Stimulated activated CD8-positive, alpha-beta memory T cell treated with anti-CD3 and anti-CD28 coated beads, Interleukin-7, amount 100 ng/mL, for 24 hours (primary cell): ENCODE measurements around the gene PNO1.
"Not testable (repeated sequence)": the region's sequence is repeated elsewhere in the genome, so short reads cannot be mapped to it uniquely, and the experiment has no call there.

Experiments
- DNase-seq: peaks from one replicate; pipeline ENCODE4 v3.0.0-alpha.2; 2020; ENCODE audit warnings: low read depth

PNO1 gene

DNA sequence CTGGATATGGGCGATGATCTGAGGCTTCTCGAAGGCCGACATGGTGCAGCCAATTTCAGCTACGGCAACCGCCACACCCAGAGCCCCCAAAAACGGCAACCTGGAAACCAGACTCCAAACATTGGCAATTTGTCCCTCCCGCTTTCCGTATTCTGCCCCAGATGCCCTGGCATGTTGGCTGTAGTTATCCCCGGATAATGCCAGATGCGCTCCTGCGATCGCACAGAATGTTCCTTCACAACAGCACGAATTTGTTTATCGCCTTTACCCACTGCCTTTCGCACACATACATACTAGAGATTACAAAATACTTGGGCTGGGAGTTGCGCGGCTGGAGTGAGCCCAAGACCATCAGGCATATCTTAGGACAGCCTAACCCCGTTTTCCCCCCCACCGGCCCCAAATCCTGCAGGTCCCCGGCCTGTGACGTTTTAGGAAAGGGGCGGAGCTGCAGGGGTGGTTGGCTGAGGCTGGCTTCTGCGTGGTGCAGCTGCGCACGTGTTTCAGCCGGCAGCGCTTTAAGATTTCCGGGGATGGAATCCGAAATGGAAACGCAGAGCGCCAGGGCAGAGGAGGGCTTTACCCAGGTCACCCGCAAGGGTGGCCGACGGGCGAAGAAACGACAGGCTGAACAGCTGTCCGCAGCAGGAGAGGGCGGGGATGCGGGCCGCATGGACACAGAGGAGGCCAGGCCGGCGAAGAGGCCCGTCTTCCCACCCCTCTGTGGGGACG is at the start of gene PNO1:
TSS of gene PNO1 (plus strand) at position 487 of the 732 bp plus-strand sequence. CDS start at position 534, 47 bp downstream.
- DNase-seq, result peak; percentile 96

DNA sequence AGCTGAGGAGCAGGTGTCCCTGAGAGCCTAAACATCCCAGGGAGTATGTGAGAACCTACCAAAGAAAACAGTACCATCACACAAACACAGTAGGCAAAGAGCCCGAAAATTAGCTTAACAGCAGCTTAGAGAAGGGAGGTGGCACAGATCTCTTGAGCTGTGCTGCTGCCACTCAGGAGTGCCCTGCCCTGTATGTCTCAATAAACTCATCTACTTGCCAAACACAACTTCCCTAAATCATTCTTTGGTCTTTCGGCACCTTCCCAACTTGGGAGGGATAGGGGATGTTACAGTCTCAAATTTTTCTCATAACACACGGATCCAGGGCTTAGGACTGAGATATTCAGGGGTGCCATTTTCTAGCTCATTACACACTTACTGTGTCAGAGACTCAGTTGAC is 49.6 kb upstream of the PNO1 start:
- no peak for DNase-seq

DNA sequence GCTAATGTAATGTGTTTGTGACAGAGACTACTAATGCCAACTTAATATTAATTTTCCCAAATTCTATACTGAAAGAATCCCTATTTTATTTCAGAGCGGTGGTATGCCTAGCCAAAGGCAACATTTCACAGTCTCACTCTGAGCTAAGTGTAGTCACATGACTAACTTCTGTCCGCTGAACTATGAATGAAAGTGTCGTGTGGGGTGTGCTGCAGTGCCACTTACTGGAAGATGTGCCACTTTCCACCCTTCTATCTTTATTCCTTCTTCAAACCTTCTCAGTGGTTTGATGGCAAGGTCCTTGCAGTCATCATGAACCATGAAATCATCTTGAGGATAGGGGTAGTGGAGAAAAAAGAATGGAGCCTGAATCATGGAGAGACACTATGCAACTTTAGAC is 47.6 kb upstream of the PNO1 start:
- DNase-seq, result no peak

DNA sequence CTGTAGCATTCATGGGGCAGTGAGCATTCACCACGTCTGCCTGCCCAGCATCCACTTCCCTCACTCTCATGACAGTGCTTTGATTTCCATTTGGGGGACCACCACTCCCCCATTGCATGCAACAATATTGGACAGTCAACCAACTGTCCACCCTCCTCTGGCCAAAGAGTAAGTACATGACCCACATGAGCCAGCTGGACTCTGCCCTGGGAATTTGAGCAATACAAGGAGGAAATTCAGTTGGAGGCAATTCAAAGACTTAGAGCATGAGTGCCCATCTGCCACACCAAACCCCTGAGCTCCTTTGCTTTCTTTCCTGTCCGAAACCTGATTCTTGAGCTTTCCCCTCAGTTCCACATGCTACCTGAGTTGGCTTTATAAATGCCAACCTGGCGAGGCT is 41.7 kb upstream of the PNO1 start:
- no peak for DNase-seq

DNA sequence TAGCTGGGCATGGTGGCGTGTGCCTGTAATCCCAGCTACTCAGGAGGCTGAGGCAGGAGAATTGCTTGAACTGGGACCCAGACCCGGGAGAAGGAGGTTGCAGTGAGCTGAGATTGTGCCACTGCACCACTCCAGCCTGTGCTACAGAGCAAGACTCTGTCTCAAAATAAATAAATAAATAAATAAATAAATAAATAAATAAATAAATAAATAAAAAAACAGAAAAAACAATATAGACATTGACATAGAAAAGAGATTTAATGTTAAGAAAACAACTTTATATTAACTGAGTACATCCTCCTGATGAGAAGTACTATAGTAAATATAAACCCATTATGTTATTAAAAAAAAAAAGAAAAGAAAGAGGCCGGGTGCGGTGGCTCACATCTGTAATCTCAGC is 39.8 kb upstream of the PNO1 start:
- DNase-seq, result not testable (repeated sequence)

DNA sequence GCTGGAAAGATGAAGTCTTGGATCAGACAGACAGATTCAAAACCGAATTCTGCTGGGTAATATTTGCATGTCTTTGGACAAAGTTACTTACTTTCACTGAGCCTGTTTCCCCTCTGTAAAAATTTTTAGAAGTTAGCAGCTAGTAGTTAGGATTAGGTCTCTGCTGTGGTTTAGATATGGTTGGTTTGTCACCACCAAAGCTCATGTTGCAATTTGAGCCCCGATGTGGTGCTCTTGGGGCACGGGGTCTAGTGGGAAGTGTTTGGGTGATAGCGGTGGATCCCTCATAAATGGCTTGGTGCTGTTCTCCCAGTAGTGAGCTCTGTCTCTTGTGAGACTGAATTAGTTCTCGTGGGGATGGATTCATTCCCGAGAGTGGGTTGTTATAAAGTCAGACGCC is 38.9 kb upstream of the PNO1 start:
- DNase-seq, result no peak

DNA sequence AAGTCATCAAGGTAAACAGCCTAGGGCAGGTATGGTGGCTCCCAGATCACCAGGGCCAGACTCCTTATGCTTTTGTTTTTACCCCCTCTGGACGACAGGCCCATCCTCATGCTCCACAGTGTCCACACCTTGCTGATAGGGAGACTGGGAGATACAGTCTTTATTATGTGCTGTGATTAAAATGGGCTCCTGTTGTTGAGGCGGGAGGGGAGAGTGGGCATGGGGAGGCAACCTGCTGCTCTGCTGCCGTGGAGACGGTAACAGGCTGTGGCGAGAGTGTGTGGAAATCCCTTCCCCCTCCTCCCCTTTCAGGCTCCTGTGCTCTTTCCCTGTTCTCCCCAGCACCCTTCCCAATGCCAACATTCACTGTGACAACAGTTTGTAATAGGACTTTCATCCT is 38.2 kb upstream of the PNO1 start:
- no peak for DNase-seq

DNA sequence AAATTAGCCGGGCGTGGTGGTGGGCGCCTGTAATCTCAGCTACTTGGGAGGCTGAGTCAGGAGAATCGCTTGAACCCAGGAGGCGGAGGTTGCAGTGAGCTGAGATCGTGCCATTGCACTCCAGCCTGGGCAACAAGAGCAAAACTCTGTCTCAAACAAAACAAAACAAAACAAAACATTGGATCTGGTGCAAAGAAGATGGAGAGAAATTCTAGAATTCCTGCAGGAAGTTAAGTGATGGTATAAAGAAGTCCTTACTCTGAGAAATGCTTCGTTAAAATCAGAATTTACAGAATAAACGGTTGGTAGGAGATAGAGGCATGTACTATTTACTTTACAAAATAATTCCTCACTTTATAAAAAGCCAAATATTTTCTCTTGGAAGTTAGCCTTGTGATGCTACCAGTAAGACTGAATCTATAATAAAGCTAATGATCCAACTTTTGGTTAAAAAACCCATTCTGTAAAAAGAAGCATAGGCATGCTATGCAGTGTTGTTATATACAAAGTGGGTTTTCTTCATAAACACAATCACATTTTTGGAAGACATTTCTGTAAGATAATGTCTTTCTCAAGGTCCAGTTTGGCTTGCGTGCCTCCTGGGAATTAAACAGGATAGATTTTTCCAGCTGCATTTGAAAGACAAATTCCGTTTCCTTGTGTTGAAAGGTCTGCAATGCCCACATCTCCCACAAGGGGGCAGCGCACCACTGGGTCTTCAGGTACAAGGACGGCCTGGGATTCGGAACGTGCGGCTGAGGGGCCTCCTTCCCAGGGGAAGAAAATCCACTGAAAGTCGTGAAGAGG is 35.6 kb upstream of the PNO1 start:
- peak; percentile 71 for DNase-seq

DNA sequence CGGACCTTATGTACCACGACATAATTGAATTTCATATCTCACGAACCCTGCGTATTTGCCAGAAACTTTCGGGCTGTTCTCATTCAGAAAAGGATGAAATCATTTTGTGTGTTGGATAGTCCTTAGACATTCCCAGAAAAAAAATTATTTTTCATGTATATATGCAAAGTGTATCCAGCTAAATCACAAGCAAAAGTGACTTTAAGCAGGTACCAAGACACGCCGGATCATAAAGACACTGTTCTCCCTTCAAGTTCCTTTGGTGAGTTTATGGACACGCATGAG is 35.1 kb upstream of the PNO1 start:
- no peak for DNase-seq

DNA sequence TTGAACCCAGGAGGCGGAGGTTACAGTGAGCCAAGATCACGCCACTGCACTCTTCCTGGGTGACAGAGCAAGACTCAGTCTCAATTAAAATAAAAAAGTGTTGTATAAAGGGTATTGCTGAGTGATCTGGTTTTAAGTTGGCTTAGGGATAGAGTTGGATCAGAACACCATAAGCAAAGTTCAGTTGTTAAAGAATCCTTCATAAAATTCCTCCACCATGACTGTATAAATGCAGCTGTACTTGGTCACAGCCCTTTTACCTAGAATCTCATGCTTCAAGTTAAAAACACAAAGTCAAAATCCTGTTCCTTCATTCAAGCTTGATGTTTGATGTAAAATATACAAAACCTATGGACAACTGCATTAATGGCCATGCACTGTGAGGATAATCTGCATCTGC is 33.4 kb upstream of the PNO1 start:
- no peak for DNase-seq

DNA sequence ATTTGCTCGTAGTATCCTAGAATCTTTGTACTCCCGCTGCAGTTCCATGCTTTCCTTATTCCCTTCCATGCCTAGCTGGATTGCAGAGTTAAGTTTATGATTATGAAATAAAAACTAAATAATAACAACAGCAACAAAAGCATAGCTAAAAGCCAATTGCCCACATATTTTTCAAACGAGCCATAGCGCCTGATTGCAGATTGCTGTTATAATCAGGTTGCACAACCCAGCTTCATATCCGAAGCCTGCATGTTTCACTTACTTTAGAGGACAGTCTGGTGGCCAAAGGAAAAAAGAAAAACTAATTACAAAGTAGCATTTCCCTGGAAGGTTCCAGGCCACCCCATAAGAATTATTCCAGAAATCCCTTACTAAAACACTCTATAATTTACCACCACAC is 31.9 kb upstream of the PNO1 start:
- no peak for DNase-seq

DNA sequence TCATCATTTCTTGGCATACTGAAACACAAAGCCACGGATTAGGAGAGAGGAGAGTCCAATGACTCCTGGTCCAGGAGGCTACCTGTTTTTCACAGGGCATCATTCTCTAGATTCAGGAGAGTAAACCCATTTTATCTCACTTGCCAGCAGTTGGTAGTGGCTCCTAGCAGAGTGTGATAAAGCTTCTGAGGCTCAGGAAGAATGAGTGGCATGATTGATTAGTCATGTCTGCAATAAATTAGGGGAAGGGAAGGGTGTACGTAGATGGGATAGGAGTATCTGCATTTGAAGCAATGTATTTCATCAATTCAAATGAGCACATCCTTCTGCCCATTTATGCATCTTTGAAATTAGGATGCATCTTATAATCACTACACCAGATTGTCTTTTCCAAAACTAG is 31.1 kb upstream of the PNO1 start:
- DNase-seq, result no peak

DNA sequence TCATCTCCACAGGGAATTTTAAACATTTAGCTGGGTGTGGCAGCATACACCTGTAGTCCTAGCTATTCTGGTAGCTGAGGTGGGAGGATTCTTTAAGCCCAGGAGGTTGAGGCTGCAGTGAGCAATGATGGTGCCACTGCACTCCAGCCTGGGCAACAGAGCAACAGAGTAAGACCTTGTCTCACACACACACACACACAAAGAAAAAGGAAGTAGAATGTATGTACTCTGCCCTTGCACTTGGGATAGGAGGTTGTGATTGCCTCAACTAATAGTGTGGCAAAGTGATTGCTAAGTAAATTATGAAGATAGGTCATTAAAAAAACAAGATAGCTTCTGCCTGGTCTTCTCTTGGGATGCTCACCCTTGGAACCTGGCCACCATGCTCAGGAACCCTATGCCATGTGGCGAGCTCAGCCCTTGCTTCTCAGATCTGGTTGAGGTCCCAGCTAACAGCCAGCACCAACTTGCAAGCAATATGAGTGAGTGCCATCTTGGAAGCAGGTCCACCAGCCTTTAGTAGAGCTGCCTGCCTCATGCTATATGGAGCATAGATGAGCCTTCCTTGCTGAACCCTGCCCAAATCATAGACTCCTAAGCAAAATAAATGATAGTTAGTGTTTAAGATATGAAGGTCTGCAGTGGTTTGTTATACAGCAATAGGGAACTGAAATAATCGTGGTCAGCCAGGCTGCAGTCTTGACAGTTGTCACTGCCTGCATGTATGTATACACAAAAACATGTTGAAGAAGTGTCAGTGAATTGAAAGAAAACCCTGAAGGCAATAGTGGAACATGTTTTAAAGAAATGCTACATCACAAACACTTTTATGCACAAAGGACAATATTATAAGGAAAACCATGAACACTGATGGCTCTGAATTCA is 30.1 kb upstream of the PNO1 start:
- DNase-seq, result no peak

DNA sequence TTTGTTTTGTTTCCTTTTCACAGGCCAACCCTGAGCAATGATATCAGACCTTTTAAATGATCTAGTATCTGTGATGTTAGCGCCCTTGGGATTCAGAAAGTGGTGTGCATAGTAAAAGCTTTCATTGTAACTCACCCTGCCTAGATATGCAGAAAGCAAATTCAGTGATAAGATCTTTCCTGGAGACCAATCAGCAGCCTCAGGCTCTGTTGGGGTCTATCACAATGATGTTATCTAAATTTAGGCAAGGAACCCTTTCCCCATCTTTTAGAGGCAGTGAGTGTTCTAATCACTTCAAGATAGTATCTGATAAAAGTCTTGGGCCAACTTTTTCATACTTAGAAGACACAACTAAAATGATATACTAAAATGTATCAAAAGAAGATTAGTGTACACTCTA is 23.6 kb upstream of the PNO1 start:
- no peak for DNase-seq

DNA sequence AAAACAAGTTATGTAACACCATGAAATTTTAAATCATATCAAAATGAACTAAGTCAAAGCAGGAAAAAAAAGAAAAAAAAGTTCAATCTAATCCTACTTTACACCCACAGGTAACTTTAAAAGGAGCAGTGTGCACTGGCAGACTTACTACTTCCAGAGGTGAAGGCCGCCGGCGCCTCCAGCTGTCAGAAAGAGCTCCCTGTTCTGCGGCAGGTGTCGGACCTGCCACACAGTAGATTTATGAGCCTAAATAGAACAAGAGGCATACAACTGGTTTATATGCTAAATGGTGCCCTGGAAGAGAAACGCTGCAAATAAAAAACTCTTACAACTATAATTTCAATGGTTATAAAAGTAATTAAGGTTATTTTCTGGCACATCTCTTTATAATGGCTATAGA is 23.1 kb upstream of the PNO1 start:
- no peak for DNase-seq

DNA sequence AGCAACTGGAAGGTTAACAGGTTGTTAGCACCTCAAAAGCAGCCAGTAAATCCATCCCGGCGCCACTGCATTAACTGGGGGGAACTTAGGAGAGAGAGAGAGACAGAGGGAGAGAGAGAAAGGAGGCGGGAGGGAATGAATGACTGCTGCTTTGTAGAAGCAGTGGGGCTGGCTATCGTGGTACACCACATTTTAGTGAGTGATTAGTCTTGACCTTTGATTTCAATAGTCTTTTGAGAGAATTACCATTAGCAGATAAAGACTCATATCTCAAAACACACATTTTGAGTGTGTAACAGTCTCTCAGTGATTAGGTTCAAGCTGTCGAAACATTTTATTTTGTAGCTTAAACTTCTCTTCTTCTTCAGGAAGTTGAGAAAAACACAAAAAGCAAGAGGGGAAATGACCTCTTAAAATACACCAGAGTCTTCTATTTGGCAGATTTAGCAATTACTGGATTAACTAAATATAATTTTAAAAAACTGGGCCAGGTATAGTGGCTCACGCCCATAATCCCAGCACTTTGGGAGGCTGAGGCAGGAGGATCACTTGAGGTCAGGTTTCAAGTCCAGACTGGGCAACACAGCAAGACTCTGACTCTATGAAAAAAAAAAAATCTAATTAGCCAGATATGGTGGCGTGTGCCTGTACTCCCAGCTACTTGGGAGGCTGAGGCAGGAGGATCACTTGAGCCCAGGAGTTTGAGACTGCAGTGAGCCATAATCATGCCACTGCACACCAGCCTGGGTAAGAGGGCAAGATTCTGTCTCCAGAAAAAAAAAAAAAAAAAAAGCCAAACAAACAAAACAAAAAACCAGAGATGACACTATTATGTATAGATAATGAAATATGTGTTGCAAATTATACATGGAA is 22.0 kb upstream of the PNO1 start:
- no peak for DNase-seq

DNA sequence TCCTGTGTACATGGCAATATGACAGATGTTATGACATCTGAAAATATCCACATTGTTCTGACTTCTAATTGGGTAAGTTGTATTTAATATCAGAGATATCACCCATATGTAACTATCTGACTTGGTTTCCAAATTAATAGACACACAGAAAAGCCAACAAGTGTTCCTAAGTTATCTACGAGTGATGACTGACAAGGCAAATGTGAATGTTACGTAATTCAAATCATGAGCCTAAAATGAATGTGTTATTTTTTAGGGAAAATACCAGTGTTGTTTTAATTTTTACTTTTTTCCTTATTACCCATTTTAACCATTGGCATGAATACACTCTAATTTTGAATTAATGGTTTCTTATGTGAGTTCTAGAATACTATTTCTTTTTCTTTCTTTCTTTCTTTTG is 15.8 kb upstream of the PNO1 start:
- no peak for DNase-seq

DNA sequence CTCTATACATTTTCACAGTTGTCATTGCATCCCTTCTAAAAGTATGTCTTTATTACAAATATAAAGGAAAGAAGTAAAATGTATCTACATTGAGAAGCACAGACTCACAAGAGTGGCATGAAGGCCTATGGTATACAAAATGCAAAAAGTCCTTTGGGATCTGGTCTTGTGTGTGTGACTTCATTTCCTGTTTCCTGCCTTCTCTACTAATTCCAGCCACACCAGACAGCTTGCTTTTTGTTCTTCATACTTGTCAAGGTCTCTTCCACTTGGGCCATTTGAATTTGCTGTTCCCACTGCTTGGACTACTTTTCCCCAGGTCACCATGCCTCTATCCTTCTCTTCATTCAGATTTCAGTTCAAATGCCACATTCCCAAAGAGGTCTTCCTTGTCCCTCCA is 6.7 kb upstream of the PNO1 start:
- DNase-seq, result no peak

DNA sequence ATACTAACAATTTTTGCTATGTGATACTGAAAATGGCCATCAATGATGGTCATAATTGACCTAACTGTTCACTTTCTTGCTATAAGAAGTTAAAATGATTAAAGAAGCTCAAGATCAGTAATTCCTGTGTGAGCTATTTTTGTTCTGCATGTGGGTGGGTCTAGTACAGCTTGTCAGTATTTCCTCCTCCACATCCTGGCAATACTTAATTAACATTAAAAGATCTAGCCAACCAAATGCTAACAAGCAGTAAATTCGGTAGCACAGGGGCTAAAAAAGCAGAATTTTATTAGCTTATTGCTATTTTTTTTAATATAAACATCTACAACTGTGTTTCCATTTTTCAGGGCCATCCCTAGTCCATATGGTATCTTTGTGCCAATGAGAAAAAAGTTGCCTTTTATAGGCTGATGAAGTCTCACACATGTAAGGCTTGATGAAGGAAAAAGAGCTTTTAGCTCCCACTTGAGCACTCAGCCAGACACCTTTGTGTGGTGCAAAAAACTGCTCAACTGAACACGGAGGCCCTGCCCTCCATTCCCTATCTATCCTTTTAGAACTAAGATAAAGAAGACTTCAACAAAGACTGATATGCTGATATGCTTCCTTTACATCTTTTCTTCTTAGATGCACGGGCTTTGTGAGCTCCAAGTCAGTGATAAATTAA is 4.9 kb upstream of the PNO1 start:
- DNase-seq, result no peak

DNA sequence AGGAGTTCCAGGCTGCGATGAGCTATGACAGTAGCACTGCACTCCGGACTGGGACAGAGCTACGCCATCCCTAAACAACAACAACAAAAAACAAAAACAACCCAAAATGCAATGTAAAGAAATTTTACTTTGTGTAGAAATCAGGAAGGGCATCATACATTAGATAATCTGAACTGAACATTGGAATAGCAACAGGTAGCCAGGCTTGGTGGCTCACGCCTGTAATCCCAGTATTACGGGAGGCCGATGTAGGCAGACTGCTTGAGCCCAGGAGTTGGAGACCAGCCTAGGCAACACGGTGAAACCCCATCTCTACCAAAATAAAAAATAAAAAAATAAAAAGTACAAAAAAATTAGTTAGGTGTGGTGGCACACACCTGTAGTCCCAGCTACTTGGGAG is 2.1 kb upstream of the PNO1 start:
- DNase-seq, result no peak

DNA sequence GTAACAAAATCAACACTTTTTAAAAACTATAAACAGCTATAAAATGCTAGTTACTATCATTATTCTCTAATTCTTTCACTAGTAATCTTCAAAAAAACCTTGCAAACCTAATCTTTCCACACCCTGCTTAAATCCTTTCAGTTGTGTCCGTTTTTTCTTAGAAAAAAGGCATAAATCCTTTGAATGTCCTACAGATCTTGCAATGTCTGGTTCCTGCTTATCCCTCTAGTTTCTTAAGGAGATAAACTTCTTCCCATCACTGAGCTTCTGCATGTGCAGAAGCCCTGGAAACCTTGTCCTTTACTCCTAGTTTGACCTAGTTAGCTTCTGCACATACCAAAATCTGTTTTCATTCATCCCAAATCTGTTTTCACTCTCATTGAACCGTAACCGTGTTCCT is 1.3 kb upstream of the PNO1 start:
- no peak for DNase-seq
